Measurements from ENCODE around the gene MEI1.

MEI1 gene

GRCh38 chr22:41845380-41846267 is 146.3 kb downstream of the MEI1 start:
- DNase-seq: no peak

GRCh38 chr22:41846268-41846987 is 147.1 kb downstream of the MEI1 start:
- DNase-seq: no peak

GRCh38 chr22:41847300-41847699 is 148.0 kb downstream of the MEI1 start:
- DNase-seq: no peak

GRCh38 chr22:41848468-41848867 is 149.2 kb downstream of the MEI1 start:
- DNase-seq: peak; percentile 83 to 86
